ENCODE data around the gene SLC25A13.

GRCh38 chr7:96337519-96337918 lies 15.6 kb upstream of the SLC25A13 start:
- no peak for TF ChIP-seq RCOR1 (IDR thresholded peaks at IDR 0.05; ENCODE audit: insufficient replicate concordance, low read length)
- no peak for TF ChIP-seq CTCF (conservative IDR thresholded peaks at IDR 0.05; ENCODE audit: low read depth, low read length)
- no peak for TF ChIP-seq POLR2A (IDR thresholded peaks at IDR 0.05; ENCODE audit: low read depth, low read length)
- no peak for TF ChIP-seq SMC3 (IDR thresholded peaks at IDR 0.05; ENCODE audit: low read depth, low read length)
- TF ChIP-seq MXI1 (IDR thresholded peaks at IDR 0.05; ENCODE audit: borderline replicate concordance, low read depth, low read length), result no peak
- TF ChIP-seq RAD21 (IDR thresholded peaks at IDR 0.05; ENCODE audit: low read length), result no peak
- no peak for TF ChIP-seq CEBPB (IDR thresholded peaks at IDR 0.05; ENCODE audit: low read depth, low read length)
- TF ChIP-seq FOS (IDR thresholded peaks at IDR 0.05; ENCODE audit: low read depth, low read length), result no peak
- no peak for TF ChIP-seq CHD1 (IDR thresholded peaks at IDR 0.05; ENCODE audit: low read depth, low read length)
- no peak for TF ChIP-seq RFX5 (IDR thresholded peaks at IDR 0.05; ENCODE audit: low read depth, low read length)
- TF ChIP-seq ELK1 (IDR thresholded peaks at IDR 0.05; ENCODE audit: borderline replicate concordance, low read depth, low read length), result no peak
- TF ChIP-seq MAFK (IDR thresholded peaks at IDR 0.05; ENCODE audit: low read depth, low read length), result no peak
- no peak for TF ChIP-seq BHLHE40 (IDR thresholded peaks at IDR 0.05; ENCODE audit: low read depth, low read length)

Measured in IMR-90 (cell line).